GM12892 (cell line): ENCODE measurements around the gene STK17A. TPM values are rescaled to one million over a fixed set of nuclear protein-coding genes. Genes with fewer than 3 reads are reported as not detected.
A peak's percentile ranks its signal among the peaks of the same experiment; 100 is the strongest.

Source experiments
- DNase-seq: peaks from one replicate; pipeline ENCODE4 v3.0.0; 2011; ENCODE audit not compliant: insufficient read length
- FAIRE-seq: peaks from 2 replicates; lab custom pipeline; 2011; peaks lifted over from hg19 to GRCh38; lab: Jason Lieb, UNC
- POLR2A ChIP-seq: IDR thresholded peaks from 2 replicates; pipeline ENCODE4 v1.6.1; 2011; ENCODE audit warnings: low read depth, low read length, control low read depth
- POLR2AphosphoS5 ChIP-seq: IDR thresholded peaks from 2 replicates; pipeline ENCODE4 v1.6.1; 2011; ENCODE audit warnings: low read depth, low read length, control low read depth
- TAF1 ChIP-seq: IDR thresholded peaks from 2 replicates; pipeline ENCODE4 v1.6.1; 2011; ENCODE audit warnings: low read depth, mild to moderate bottlenecking, control low read depth, low read length, borderline replicate concordance
- polyA plus RNA-seq: library from polyadenylated mRNA; unstranded; fragments of >200 nt; gene quantifications from one replicate; pipeline ENCODE4 v1.2.1, GENCODE V29; 2012; ENCODE audit warnings: missing spikeins, inconsistent platforms; ENCODE audit not compliant: missing spikeins

Gene STK17A
- polyA plus RNA-seq: 82.7 TPM

DNA sequence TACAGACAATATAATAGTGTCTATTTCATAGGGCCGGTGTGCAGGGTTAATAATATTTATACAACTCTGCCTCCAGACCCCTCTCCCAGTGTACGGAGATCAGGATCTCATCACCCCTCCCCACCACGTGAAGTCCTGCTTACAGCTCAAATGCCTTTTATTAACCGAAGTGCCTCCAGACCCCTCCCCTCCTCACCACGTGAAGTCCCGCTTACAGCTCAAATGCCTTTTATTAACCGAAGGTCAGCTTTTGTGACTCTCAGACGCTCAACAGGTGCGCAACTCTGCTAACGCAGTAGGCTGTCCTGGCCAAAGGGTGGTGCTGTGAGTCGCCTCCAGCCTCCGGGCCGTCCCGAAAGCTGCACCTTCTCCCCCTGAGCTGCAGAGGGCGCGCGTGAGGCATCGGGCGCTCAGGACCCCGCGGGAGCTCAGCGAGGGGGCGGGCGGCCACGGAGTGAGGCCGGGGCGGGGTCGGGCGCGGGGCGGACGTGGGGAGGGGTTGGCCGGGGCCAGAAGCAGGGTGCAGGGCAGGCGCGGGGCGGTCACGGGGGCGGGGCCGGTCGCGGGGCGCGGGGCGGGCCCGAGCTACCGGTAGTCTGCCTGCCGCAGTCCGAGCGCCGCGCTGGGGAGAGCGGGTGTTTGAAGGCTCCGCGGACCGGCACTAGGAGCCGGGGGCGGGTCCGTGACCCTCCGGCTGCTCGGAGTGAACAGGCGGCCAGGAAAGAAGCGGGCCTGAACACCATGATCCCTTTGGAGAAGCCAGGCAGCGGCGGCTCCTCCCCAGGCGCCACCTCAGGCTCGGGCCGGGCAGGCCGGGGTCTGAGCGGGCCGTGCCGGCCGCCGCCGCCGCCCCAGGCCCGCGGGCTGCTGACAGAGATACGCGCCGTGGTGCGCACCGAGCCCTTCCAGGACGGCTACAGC lies at the start of gene STK17A:
Gene STK17A (plus strand): TSS at position 606 of the 921 bp plus-strand sequence. CDS start 136 bp downstream, at position 742.
- TF ChIP-seq POLR2A (peak; percentile 97), POLR2AphosphoS5 (peak; percentile 95), TAF1 (peak; percentile 96)
- peak; percentile 96 for FAIRE-seq

DNA sequence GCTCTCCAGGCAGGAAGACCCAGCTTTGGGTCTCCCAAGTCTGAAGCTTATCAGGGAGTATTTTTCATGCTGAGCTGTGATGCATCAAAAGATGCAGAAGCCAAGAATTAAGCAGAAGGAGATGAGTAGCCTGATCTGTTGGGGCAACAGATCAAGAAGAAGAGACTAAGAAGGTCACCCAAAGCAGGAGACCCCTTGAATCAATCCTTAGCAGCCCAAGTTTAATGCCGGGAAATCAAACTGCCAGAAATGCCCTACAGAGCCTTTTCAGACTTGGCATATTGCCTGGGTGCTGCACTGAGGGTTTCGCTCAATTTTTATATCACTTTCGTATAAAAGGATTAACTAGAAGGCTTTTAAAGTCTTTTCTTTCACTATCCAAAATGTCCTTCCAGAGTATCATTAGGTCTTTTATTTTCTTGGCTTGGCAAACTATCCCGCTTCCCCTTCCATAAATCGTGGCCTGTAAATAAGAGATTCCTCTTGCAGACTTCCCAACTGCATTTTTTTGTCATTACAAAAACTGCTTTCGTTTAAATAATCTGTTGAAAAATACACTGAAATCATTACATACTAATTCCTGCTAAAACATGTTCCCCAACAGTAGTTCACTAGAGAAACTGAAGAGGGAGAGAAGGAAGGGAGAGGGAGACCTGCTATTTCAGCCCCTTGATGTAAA lies 49.0 kb upstream of the STK17A start:
- FAIRE-seq (no peak), DNase-seq (no peak)
- TF ChIP-seq POLR2AphosphoS5: no peak
- no peak for TF ChIP-seq TAF1
- no peak for TF ChIP-seq POLR2A

More for the DNA sequence above, at the start of gene STK17A:
- DNase-seq: peak; percentile 74

DNA sequence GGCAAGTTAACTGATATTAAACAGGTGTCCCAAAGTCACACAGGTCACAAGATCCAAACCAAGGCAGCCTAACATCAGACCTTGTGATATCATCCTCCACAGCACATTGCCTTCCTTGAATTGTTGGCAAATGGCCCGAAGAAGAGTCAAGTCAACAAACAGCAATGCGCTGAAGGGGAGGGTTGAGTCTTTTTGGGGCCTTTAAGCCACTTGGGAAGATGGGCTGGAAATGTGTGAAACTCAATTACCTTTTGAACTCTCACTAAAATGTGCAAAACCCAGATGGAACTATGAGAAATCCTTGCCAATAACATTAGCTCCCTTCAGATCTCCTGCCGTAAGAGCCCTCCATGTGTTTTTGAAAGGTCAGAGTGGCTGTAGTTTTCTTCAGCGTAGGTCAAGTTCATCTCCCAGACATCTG lies 47.9 kb upstream of the STK17A start:
- no peak for TF ChIP-seq POLR2AphosphoS5
- TF ChIP-seq POLR2A: no peak
- DNase-seq: no peak
- FAIRE-seq: no peak

DNA sequence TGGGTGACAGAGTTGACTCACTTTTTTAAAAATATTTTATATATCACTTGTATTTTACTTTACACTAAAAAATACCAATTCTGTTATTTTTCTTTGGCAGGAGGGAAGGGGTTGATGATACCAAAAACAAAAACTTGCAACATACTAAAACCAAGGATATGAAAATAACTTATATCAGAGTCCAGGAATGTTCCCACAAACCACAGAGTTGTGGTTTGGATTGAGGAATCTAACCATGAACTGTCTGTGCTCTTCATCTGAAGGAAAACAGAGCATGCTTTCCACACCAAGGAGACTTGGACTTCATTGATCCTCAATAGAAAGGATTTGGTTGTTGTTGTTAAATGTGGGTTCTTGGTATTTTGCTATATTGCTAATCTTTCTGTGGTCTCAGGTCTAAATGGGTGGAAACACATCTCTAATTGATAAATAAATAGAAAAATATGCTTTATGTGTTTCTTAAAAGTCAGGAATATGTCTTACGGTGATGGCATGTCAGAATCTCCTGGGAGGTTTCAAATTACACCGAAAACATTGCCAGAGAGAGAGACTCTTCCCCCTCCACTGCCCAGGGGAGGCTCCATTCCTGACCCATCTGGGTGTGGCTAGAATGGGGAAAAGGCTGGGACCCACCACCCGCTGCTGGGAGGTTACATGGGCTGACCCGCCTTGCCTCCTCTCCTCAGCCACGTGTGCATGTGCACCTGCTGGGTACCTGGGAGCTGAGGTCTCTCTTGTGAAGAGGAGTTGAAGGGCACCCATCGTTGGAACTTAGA lies 46.9 kb upstream of the STK17A start:
- no peak for FAIRE-seq
- TF ChIP-seq POLR2A (no peak), TAF1 (no peak), POLR2AphosphoS5 (no peak)
- no peak for DNase-seq

DNA sequence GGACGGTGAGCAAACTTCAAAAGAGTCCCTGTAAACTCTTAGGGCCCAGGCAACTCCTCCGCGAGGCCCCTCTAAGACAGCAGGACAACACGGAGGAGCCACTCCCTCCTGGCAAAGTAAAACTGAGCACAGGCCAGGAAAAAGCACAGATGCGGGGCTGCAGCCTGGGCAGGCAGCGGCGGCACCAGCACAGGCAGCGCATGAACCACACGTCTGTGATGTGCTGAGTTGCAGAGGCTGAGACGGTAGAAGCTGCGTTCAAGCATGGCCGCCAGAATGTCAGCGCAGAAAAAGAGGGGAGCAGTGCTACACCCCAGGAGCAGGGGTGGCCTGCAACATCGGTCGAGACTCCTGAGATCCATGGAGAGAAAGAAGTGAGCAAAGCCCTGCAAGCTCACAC lies 46.1 kb upstream of the STK17A start:
- no peak for DNase-seq
- FAIRE-seq: no peak
- TF ChIP-seq TAF1: no peak
- no peak for TF ChIP-seq POLR2A
- TF ChIP-seq POLR2AphosphoS5: no peak

DNA sequence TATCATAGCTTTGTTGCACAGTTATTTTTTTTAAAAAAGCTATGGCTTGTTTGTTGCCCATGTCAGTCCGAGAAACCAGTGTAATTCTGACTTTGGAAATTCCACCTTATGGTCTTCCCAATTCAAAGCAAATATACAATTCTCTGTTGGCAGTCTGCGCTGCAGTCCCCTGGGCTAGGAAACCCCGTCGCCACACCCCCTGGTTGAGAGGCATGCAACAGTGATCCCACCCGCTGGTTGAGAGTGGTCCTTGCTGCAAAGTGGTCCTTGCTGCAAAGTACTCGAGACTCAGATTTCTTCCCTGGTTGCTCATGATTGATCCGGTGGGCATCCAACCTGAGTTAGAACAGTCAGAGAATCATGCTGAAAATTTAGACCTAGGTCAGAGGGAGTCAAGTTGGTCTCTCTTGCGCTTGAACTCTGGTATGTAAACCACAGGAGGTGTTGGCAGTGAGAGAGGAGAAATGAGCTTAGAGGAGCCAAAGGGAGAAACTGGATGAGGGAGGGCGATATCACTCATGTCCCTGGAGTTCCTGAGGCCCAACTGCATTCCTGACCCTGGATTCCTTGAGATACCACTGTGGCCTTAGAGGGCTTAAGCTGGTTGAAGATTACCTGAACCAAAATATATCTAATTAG lies 45.0 kb upstream of the STK17A start:
- FAIRE-seq (no peak), DNase-seq (no peak)
- TF ChIP-seq POLR2A: no peak
- no peak for TF ChIP-seq TAF1
- TF ChIP-seq POLR2AphosphoS5: no peak

DNA sequence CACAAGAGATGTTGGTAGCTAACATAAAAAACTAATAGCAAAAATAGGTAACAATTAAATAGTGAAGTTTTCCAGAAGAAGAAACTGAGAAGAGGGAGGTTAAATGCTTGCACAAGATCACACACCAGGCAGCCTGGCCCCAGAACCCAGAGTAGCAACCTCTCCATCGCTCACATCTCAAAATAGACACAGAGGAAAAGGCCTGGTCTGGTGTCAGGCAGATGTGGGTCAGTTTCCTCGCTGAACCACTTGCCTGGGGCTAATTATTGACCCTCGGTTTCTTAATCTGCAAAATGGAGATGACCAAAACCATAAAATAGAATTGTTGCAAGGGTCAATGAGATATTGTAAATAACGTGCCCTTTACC lies 44.5 kb upstream of the STK17A start:
- FAIRE-seq: no peak
- DNase-seq: no peak
- TF ChIP-seq POLR2A: no peak
- no peak for TF ChIP-seq POLR2AphosphoS5
- no peak for TF ChIP-seq TAF1

DNA sequence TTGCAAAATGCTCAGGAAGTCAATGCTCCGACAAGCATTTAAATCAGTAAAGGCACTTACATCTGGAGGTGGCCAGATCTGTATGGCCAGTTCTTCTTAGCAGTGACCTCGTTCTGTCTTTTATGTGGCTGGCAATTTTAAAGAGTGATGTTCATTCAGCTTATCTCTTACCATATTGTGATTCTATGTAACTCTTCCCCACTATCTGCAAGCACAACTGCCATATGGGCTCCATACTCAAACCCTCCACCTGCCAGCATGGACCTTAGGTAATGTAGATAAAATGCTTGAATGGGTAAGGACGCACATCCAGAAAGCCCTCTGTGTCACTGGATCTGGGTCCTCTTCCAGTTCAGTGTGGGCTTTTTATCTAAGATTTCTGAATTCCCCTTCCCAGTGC lies 42.4 kb upstream of the STK17A start:
- TF ChIP-seq TAF1 (no peak), POLR2A (no peak), POLR2AphosphoS5 (no peak)
- FAIRE-seq: no peak
- no peak for DNase-seq

DNA sequence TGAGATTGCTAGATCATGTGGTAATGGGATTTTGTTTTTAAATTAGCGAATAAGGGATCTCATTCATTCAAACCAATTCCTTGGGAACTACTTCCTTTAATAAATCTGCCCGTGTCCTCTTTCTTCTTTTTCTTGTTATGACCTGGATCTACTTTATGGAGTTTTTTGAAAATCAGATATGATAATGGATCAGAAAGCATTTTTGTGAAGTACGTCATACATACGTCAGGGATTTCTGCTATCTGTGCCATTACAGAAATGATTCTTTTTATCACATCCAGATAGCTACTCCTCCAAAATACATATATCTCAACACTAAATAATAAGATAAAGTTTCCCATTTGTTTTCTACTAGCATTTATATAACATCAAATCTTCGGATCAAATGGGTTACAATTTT lies 40.2 kb upstream of the STK17A start:
- DNase-seq: no peak
- no peak for FAIRE-seq
- no peak for TF ChIP-seq POLR2AphosphoS5
- TF ChIP-seq POLR2A: no peak
- TF ChIP-seq TAF1: no peak

DNA sequence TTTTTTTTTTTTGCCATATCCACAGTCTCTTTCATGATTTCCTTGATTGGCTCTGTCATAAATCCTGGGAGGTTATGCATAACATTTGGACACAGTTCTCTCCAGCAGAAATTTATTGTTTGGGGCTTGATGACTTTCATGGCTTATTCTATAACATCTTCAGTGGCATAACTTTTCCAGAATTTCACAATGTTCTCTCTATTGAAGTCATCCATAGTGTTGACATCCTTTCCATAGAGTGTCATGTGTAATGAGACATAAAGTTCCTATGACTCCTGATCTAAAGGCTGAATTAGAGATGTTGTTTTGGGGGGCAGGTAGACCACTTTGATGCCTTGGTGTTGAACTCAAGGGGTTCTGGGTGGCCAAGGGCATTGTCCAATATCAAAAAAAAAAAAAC lies 36.7 kb upstream of the STK17A start:
- DNase-seq (no peak), FAIRE-seq (no peak)
- no peak for TF ChIP-seq POLR2A

DNA sequence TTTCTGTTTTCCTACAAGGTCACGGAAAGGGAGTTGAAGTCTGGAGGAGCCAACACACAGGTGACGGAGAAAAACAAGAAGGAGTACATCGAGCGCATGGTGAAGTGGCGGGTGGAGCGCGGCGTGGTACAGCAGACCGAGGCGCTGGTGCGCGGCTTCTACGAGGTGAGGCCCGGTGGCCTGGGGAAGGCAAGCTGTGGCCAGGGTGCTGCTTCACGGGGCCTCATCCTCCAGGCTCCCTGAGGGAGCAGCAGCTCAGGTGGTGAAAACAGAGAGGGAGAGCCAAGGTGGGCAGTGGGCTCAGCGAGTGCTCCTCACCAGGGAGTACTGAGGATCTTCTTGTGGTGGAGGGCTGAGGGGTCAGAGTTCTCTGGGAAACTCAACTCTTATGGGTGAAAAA lies 32.5 kb upstream of the STK17A start:
- TF ChIP-seq POLR2A (no peak), POLR2AphosphoS5 (no peak), TAF1 (no peak)
- DNase-seq: no peak
- FAIRE-seq: no peak
